ENCODE measurements around the gene MRM2.

The MRM2 gene

GRCh38 chr7:2276107-2276506 is 34.1 kb upstream of the MRM2 start:
- no peak overlapping the region for H3K4me3 ChIP-seq (ENCODE audit: low read depth, low read length)
- TF ChIP-seq CTCF (IDR thresholded peaks at IDR 0.05; ENCODE audit: insufficient read depth, low read length, missing control alignments) = no peak
- CTCF ChIA-PET = no interaction called here
- no peak for DNase-seq (ENCODE audit: low read depth, low spot score)
- POLR2A ChIA-PET = no interaction called here

GRCh38 chr7:2275101-2275500 is 33.1 kb upstream of the MRM2 start:
- DNase-seq (ENCODE audit: low read depth, low spot score) = no peak
- no peak overlapping the region for H3K4me3 ChIP-seq (ENCODE audit: low read depth, low read length)
- ChIA-PET CTCF (no interaction called here), POLR2A (no interaction called here)
- no peak for TF ChIP-seq CTCF (IDR thresholded peaks at IDR 0.05; ENCODE audit: insufficient read depth, low read length, missing control alignments)

GRCh38 chr7:2274666-2275065 is 32.7 kb upstream of the MRM2 start:
- no peak overlapping the region for H3K4me3 ChIP-seq (ENCODE audit: low read depth, low read length)
- POLR2A ChIA-PET = no interaction called here
- CTCF ChIA-PET = no interaction called here
- TF ChIP-seq CTCF (IDR thresholded peaks at IDR 0.05; ENCODE audit: insufficient read depth, low read length, missing control alignments) = no peak
- no peak for DNase-seq (ENCODE audit: low read depth, low spot score)

- CTCF ChIA-PET = no interaction called here
- no peak overlapping the region for H3K4me3 ChIP-seq (ENCODE audit: low read depth, low read length)
- TF ChIP-seq CTCF (IDR thresholded peaks at IDR 0.05; ENCODE audit: insufficient read depth, low read length, missing control alignments) = no peak
- no peak for DNase-seq (ENCODE audit: low read depth, low spot score)
- POLR2A ChIA-PET = no interaction called here
Observed at GRCh38 chr7:2273866-2274265, 31.9 kb upstream of the MRM2 start.

GRCh38 chr7:2272031-2272430 is 30.0 kb upstream of the MRM2 start:
- ChIA-PET POLR2A (no interaction called here), CTCF (no interaction called here)
- H3K4me3 ChIP-seq (ENCODE audit: low read depth, low read length) = no peak overlapping the region
- no peak for DNase-seq (ENCODE audit: low read depth, low spot score)
- no peak for TF ChIP-seq CTCF (IDR thresholded peaks at IDR 0.05; ENCODE audit: insufficient read depth, low read length, missing control alignments)

GRCh38 chr7:2271273-2272026 is 29.4 kb upstream of the MRM2 start:
- CTCF ChIA-PET = no interaction called here
- no peak for DNase-seq (ENCODE audit: low read depth, low spot score)
- no peak overlapping the region for H3K4me3 ChIP-seq (ENCODE audit: low read depth, low read length)
- no peak for TF ChIP-seq CTCF (IDR thresholded peaks at IDR 0.05; ENCODE audit: insufficient read depth, low read length, missing control alignments)
- POLR2A ChIA-PET = no interaction called here
